Type B pancreatic cell (in vitro differentiated cells): ENCODE results near the gene NTM. TPM values are rescaled to one million over a fixed set of nuclear protein-coding genes. Genes with fewer than 3 reads are reported as not detected.

Experiments used
- DNase-seq: peaks from one replicate; pipeline ENCODE4 v3.0.0; 2021; ENCODE audit warnings: mixed read lengths; ENCODE audit not compliant: unreplicated experiment; ENCODE audit errors: extremely low spot score
- H3K27ac Mint-ChIP-seq: 2 replicates; pipeline ENCODE4 v1.8.0; 2021; ENCODE audit warnings: mild to moderate bottlenecking, mixed read lengths
- H3K27me3 Mint-ChIP-seq: 2 replicates; pipeline ENCODE4 v1.8.0; 2021; ENCODE audit warnings: mixed read lengths
- H3K36me3 Mint-ChIP-seq: 2 replicates; pipeline ENCODE4 v1.8.0; 2021; ENCODE audit warnings: mixed read lengths
- H3K4me1 Mint-ChIP-seq: one replicate; pipeline ENCODE4 v1.8.0; 2021; ENCODE audit warnings: mixed read lengths; ENCODE audit not compliant: unreplicated experiment
- H3K4me3 Mint-ChIP-seq: 2 replicates; pipeline ENCODE4 v1.8.0; 2021; ENCODE audit warnings: mild to moderate bottlenecking, mixed read lengths
- H3K9me3 Mint-ChIP-seq: 2 replicates; pipeline ENCODE4 v1.8.0; 2021; ENCODE audit warnings: mixed read lengths
- CTCF ChIP-seq: fragments of 200-600 bp; sonication (generic); conservative IDR thresholded peaks from 2 replicates; pipeline ENCODE4 v1.5.0; 2021; ENCODE audit warnings: antibody characterized with exemption, mild to moderate bottlenecking
- total RNA-seq: library from RNA; stranded (reverse); gene quantifications from 2 replicates; pipeline ENCODE4 v1.2.1, GENCODE V29; 2021; ENCODE audit warnings: low replicate concordance

The NTM gene
- total RNA-seq, 1 donor from 2014 or later, result 19.2 TPM

GRCh38 chr11:131656839-131657211 is 286.4 kb downstream of the NTM start:
- no peak for DNase-seq
- Mint-ChIP-seq H3K27ac (no peak overlapping the region), H3K9me3 (no peaks in the 10 kb centered on the region), H3K4me1 (peaks cover 33% of the 10 kb centered on the region), H3K4me3 (no peak overlapping the region), H3K36me3 (no peaks in the 10 kb centered on the region), H3K27me3 (peaks cover 52% of the 10 kb centered on the region)
- TF ChIP-seq CTCF, result no peak

DNA sequence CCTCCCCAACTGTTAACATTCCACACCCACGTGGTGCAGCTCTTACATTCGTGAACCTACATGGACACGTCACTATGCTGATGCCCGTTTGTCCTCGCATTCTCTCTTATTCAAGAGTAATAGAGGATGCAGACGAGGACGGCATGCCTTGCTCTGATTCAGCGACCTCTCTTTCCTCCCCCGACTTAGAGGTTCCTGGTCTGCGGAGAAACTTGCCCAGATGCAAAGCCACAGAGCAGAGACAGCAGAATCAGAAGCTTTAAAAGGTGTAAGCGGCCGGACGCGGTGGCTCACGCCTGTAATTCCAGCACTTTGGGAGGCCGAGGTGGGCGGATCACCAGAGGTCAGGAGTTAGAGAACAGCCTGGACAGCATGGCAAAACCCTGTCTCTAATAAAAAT is 288.0 kb downstream of the NTM start:
- Mint-ChIP-seq H3K4me1 (peaks cover 44% of the 10 kb centered on the region), H3K36me3 (no peaks in the 10 kb centered on the region), H3K27me3 (peaks cover 56% of the 10 kb centered on the region), H3K9me3 (no peaks in the 10 kb centered on the region), H3K4me3 (no peak overlapping the region), H3K27ac (no peak overlapping the region)
- no peak for TF ChIP-seq CTCF
- no peak for DNase-seq

GRCh38 chr11:131658952-131659351 is 288.5 kb downstream of the NTM start:
- Mint-ChIP-seq H3K36me3 (no peaks in the 10 kb centered on the region), H3K4me1 (peaks cover 46% of the 10 kb centered on the region), H3K27me3 (peaks cover 54% of the 10 kb centered on the region), H3K9me3 (no peaks in the 10 kb centered on the region), H3K4me3 (no peak overlapping the region), H3K27ac (no peak overlapping the region)
- TF ChIP-seq CTCF, result no peak
- no peak for DNase-seq

GRCh38 chr11:131659931-131660330 is 289.5 kb downstream of the NTM start:
- Mint-ChIP-seq H3K4me3 (no peak overlapping the region), H3K4me1 (peaks cover 47% of the 10 kb centered on the region), H3K27me3 (peaks cover 53% of the 10 kb centered on the region), H3K9me3 (no peaks in the 10 kb centered on the region), H3K27ac (no peak overlapping the region), H3K36me3 (no peaks in the 10 kb centered on the region)
- TF ChIP-seq CTCF, result no peak
- DNase-seq, result no peak

- Mint-ChIP-seq H3K9me3 (no peaks in the 10 kb centered on the region), H3K27ac (no peak overlapping the region), H3K36me3 (no peaks in the 10 kb centered on the region), H3K4me3 (no peak overlapping the region), H3K4me1 (peaks cover 48% of the 10 kb centered on the region), H3K27me3 (peaks cover 55% of the 10 kb centered on the region)
- DNase-seq, result no peak
- TF ChIP-seq CTCF, result no peak
Observed at GRCh38 chr11:131661132-131661531, 290.7 kb downstream of the NTM start.
